Measurements from ENCODE around the gene CHD1L. TPM values are rescaled to one million over a fixed set of nuclear protein-coding genes. Genes with fewer than 3 reads are reported as not detected.

The CHD1L gene
- total and polyA plus RNA-seq, 2 donors (not counting 3 experiments of a cell fraction or from before 2014, with no cell fraction given), result 12.3 to 33.8 TPM

DNA sequence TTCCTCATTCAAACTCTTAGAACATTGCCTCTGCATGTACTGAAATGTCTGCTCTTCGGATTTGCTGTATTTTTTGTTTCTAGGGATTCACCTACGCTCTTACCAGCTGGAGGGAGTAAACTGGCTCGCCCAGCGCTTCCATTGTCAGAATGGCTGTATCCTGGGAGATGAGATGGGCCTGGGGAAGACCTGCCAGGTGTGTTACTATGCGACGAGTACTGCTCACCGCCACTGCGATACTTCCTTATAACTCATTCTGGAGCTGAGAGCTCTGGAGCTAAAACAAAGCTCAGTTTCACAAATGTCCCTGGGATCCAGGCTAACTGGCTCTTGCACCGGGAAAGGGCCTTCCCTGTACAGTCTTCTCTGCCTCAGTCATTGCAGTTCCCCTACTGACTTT is 10.1 kb downstream of the CHD1L start:
- Histone ChIP-seq H3K27ac (ENCODE audit: insufficient read depth, low read depth, low read length) (no peak overlapping the region), H2AFZ (ENCODE audit: low read depth, low read length) (no peak overlapping the region), H3K36me3 (ENCODE audit: control insufficient read depth in 2 of 2, extremely low read depth in 1 of 2, insufficient read depth in 2 of 2, low read length in 2 of 2) (peaks cover 0 to 4% of the 10 kb centered on the region in 2 experiments), H3K79me2 (ENCODE audit: control insufficient read depth, insufficient read depth, low read length) (peaks cover 52% of the 10 kb centered on the region), H4K20me1 (replicated peaks; ENCODE audit: control insufficient read depth, extremely low read depth, insufficient read depth, low read length) (peaks cover 3% of the 10 kb centered on the region), H3K4me1 (ENCODE audit: control insufficient read depth, extremely low read depth, insufficient read depth, low read length) (peaks cover 4% of the 10 kb centered on the region), H3K27me3 (ENCODE audit: control insufficient read depth in 2 of 2, insufficient read depth in 2 of 2, low read length in 2 of 2) (no peaks in the 10 kb centered on the region), H3K9ac (replicated peaks; ENCODE audit: extremely low read depth, insufficient read depth, low read length) (no peak overlapping the region), H3K4me2 (ENCODE audit: insufficient read depth, low read length) (no peak overlapping the region), H3K9me1 (replicated peaks; ENCODE audit: control insufficient read depth, extremely low read depth, insufficient read depth, low read length) (peaks cover 2% of the 10 kb centered on the region), H3K4me3 (replicated peaks in 1 of 3; ENCODE audit: insufficient read depth in 1 of 3, low read depth in 1 of 3, low read length in 3 of 3) (no peak overlapping the region), H3K9me3 (replicated peaks; ENCODE audit: control insufficient read depth, insufficient read depth, low read length) (no peaks in the 10 kb centered on the region)
- no peak for DNase-seq (ENCODE audit: low read depth, low spot score)
- POLR2A ChIA-PET, result no interaction called here
- dilution Hi-C loops (cut with MboI; ENCODE audit: extremely low pct_ligation_motif_present, low sequenced_read_pairs) (no loop called here), intact Hi-C loops (cut with micrococcal nuclease) (no loop called here)
- TF ChIP-seq EZH2 (IDR thresholded peaks at IDR 0.05; ENCODE audit: borderline replicate concordance, low read depth, low read length, severe bottlenecking) (no peak), POLR2AphosphoS5 (IDR thresholded peaks at IDR 0.05; ENCODE audit: insufficient read depth, low read depth, low read length) (no peak), MYC (IDR thresholded peaks at IDR 0.05; ENCODE audit: low read depth, low read length) (no peak), GATA2 (IDR thresholded peaks at IDR 0.05; ENCODE audit: insufficient read depth, insufficient read length, low read depth, low read length) (no peak), JUN (IDR thresholded peaks at IDR 0.05; ENCODE audit: borderline replicate concordance, insufficient read depth, insufficient read length, low read depth) (no peak), POLR2A (IDR thresholded peaks at IDR 0.05; ENCODE audit: low read depth, low read length) (no peak), FOS (IDR thresholded peaks at IDR 0.05; ENCODE audit: borderline replicate concordance, insufficient read depth, low read length) (no peak)
- TF ChIP-seq, protein P1, sequence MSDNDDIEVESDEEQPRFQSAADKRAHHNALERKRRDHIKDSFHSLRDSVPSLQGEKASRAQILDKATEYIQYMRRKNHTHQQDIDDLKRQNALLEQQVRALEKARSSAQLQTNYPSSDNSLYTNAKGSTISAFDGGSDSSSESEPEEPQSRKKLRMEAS (IDR thresholded peaks at IDR 0.05; ENCODE audit: insufficient read depth, insufficient read length), result no peak
- TF ChIP-seq, protein P2, sequence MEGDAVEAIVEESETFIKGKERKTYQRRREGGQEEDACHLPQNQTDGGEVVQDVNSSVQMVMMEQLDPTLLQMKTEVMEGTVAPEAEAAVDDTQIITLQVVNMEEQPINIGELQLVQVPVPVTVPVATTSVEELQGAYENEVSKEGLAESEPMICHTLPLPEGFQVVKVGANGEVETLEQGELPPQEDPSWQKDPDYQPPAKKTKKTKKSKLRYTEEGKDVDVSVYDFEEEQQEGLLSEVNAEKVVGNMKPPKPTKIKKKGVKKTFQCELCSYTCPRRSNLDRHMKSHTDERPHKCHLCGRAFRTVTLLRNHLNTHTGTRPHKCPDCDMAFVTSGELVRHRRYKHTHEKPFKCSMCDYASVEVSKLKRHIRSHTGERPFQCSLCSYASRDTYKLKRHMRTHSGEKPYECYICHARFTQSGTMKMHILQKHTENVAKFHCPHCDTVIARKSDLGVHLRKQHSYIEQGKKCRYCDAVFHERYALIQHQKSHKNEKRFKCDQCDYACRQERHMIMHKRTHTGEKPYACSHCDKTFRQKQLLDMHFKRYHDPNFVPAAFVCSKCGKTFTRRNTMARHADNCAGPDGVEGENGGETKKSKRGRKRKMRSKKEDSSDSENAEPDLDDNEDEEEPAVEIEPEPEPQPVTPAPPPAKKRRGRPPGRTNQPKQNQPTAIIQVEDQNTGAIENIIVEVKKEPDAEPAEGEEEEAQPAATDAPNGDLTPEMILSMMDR (IDR thresholded peaks at IDR 0.05; ENCODE audit: extremely low read depth in 1 of 2, insufficient read depth in 1 of 2, low read depth in 1 of 2, low read length in 2 of 2), result no peak
- FAIRE-seq, result no peak
- BruUV-seq (replicated peaks), result no TSS peak
- CTCF ChIA-PET, result interaction anchor here (0.8 to 1.0 kb wide), 3 partner anchors 9 to 21 kb away, joined by 3 to 5 read pairs (median 3); partner anchors contain the start of gene CHD1L

All from endothelial cell of umbilical vein (primary cell).